DOHH2 (cell line): ENCODE measurements around the gene AGA.

Source experiments
- H3F3A ChIP-seq: fragments of 200-600 bp; sonication (generic), shearing (Covaris generic); 2 replicates; pipeline ENCODE4 v1.6.0; 2016; ENCODE audit warnings: antibody characterized with exemption, mild to moderate bottlenecking; ENCODE audit not compliant: control insufficient read depth, insufficient read depth
- H3K27ac ChIP-seq: fragments of 200-600 bp; sonication (generic); 2 replicates; pipeline ENCODE4 v1.5.1; 2014; ENCODE audit warnings: low read depth, mild to moderate bottlenecking, low read length, moderate library complexity
- H3K27me3 ChIP-seq: fragments of 200-600 bp; sonication (generic); 2 replicates; pipeline ENCODE4 v1.6.1; 2014; ENCODE audit warnings: mild to moderate bottlenecking, low read length, mixed read lengths; ENCODE audit not compliant: control insufficient read depth
- H3K36me3 ChIP-seq: fragments of 200-600 bp; sonication (generic); 2 replicates; pipeline ENCODE4 v1.6.1; 2014; ENCODE audit warnings: mild to moderate bottlenecking, low read length, moderate library complexity, mixed read lengths; ENCODE audit not compliant: control insufficient read depth
- H3K4me1 ChIP-seq: fragments of 200-600 bp; sonication (generic); 2 replicates; pipeline ENCODE4 v1.6.1; 2014; ENCODE audit warnings: mild to moderate bottlenecking, low read length, mixed read lengths; ENCODE audit not compliant: control insufficient read depth
- H3K4me2 ChIP-seq: fragments of 200-600 bp; sonication (generic); 2 replicates; pipeline ENCODE4 v1.6.0; 2014; ENCODE audit warnings: mild to moderate bottlenecking, low read length, moderate library complexity
- H3K4me3 ChIP-seq: fragments of 200-600 bp; sonication (generic); 2 replicates; pipeline ENCODE4 v1.5.1; 2014; ENCODE audit warnings: mild to moderate bottlenecking, low read length, mixed read lengths
- H3K79me2 ChIP-seq: fragments of 200-600 bp; sonication (generic); 2 replicates; pipeline ENCODE4 v1.6.1; 2014; ENCODE audit warnings: mild to moderate bottlenecking, low read length, mixed read lengths; ENCODE audit not compliant: control insufficient read depth
- H3K9me2 ChIP-seq: fragments of 200-600 bp; sonication (generic); replicated peaks from 2 replicates; pipeline ENCODE4 v1.6.1; 2014; ENCODE audit warnings: mild to moderate bottlenecking, low read length, mixed read lengths; ENCODE audit not compliant: control insufficient read depth
- H3K9me3 ChIP-seq: fragments of 200-600 bp; sonication (generic); 2 replicates; pipeline ENCODE4 v1.6.1; 2014; ENCODE audit warnings: antibody characterized with exemption, low read length, mixed read lengths; ENCODE audit not compliant: control insufficient read depth, insufficient read depth
- H4K20me1 ChIP-seq: fragments of 200-600 bp; sonication (generic); 2 replicates; pipeline ENCODE4 v1.6.0; 2014; ENCODE audit warnings: low read depth, mild to moderate bottlenecking, antibody characterized with exemption, low read length, moderate library complexity; ENCODE audit not compliant: control insufficient read depth, insufficient read depth
- CTCF ChIP-seq: fragments of 200-600 bp; sonication (generic); IDR thresholded peaks from one replicate; pipeline ENCODE4 v1.5.1; 2014; ENCODE audit warnings: antibody characterized with exemption, mild to moderate bottlenecking, low read depth, low read length; ENCODE audit not compliant: poor library complexity, severe bottlenecking
- EZH2phosphoT487 ChIP-seq: fragments of 200-600 bp; sonication (generic); IDR thresholded peaks from 2 replicates; pipeline ENCODE4 v1.6.1; 2017; ENCODE audit warnings: borderline replicate concordance, mild to moderate bottlenecking, antibody characterized with exemption, low read length, moderate library complexity, mixed read lengths

AGA gene

GRCh38 chr4:177441803-177442622 lies at the start of gene AGA:
AGA (minus strand) TSS chr4:177442437; CDS start chr4:177442375, 62 bp downstream.
- H4K20me1 ChIP-seq: no peaks in the 10 kb centered on the region
- peaks cover 14% of the 10 kb centered on the region for H3K79me2 ChIP-seq
- H3K27me3 ChIP-seq: no peaks in the 10 kb centered on the region
- peak within 1 kb of the TSS; percentile 96 for H3K27ac ChIP-seq
- H3F3A ChIP-seq: peaks cover 3% of the 10 kb centered on the region; the same call in 1 of the 2 replicates
- peak within 1 kb of the TSS; percentile 93 for H3K4me3 ChIP-seq
- H3K4me1 ChIP-seq: peaks cover 24% of the 10 kb centered on the region
- no peaks in the 10 kb centered on the region for H3K9me3 ChIP-seq
- H3K4me2 ChIP-seq: peak within 1 kb of the TSS; percentile 85
- H3K9me2 ChIP-seq: no peaks in the 10 kb centered on the region
- H3K36me3 ChIP-seq: peaks cover 20% of the 10 kb centered on the region
- TF ChIP-seq CTCF (peak; percentile 25), EZH2phosphoT487 (no peak)

GRCh38 chr4:177492022-177492421 lies 49.8 kb upstream of the AGA start:
- Histone ChIP-seq H3K4me1 (no peaks in the 10 kb centered on the region), H3K9me2 (no peaks in the 10 kb centered on the region), H3K4me2 (no peak overlapping the region), H3K79me2 (no peaks in the 10 kb centered on the region), H3K36me3 (no peaks in the 10 kb centered on the region), H4K20me1 (no peaks in the 10 kb centered on the region), H3K27me3 (no peaks in the 10 kb centered on the region), H3K4me3 (no peak overlapping the region), H3F3A (no peaks in the 10 kb centered on the region), H3K27ac (no peak overlapping the region), H3K9me3 (no peaks in the 10 kb centered on the region)
- no peak for TF ChIP-seq EZH2phosphoT487
- no peak for TF ChIP-seq CTCF

GRCh38 chr4:177490769-177491168 lies 48.5 kb upstream of the AGA start:
- no peaks in the 10 kb centered on the region for H3K9me2 ChIP-seq

More at GRCh38 chr4:177490769-177491168, 48.5 kb upstream of the AGA start:
- H3K4me3 ChIP-seq: no peak overlapping the region
- no peaks in the 10 kb centered on the region for H3K4me1 ChIP-seq
- H3K4me2 ChIP-seq: no peak overlapping the region
- H4K20me1 ChIP-seq: no peaks in the 10 kb centered on the region
- no peaks in the 10 kb centered on the region for H3K9me3 ChIP-seq
- no peaks in the 10 kb centered on the region for H3K36me3 ChIP-seq
- no peaks in the 10 kb centered on the region for H3F3A ChIP-seq
- TF ChIP-seq CTCF (no peak), EZH2phosphoT487 (no peak)
- H3K27ac ChIP-seq: no peak overlapping the region
- no peaks in the 10 kb centered on the region for H3K27me3 ChIP-seq
- no peaks in the 10 kb centered on the region for H3K79me2 ChIP-seq
